ENCODE results near the gene ELMO1. TPM values are rescaled to one million over a fixed set of nuclear protein-coding genes. Genes with fewer than 3 reads are reported as not detected.

Gene ELMO1
- total and polyA plus RNA-seq, 4 donors: 10.1 to 183 (median 34.4) TPM

GRCh38 chr7:37150856-37151255 is 297.8 kb downstream of the ELMO1 start:
- H3K9ac ChIP-seq (ENCODE audit: insufficient read depth in 1 of 2, low read length in 2 of 2): no peak overlapping the region
- peaks cover 0 to 3% (median 0%) of the 10 kb centered on the region in 4 donors for H3K9me3 ChIP-seq (ENCODE audit: control insufficient read depth in 4 of 4, insufficient read depth in 3 of 4, low read length in 3 of 4)
- H3K27me3 ChIP-seq (ENCODE audit: control insufficient read depth in 3 of 3, insufficient read depth in 3 of 3, low read length in 2 of 3): no peaks in the 10 kb centered on the region
- DNase-seq (no peak), ATAC-seq (ENCODE audit: insufficient read depth, low FRiP score) (no peak)
- 88 to 93% methylated on average over 4 of the region's 4 CpGs for WGBS, 2 donors
- H3K36me3 ChIP-seq (ENCODE audit: control insufficient read depth in 4 of 4, insufficient read depth in 4 of 4, low read length in 4 of 4): peaks cover 0 to 4% (median 2%) of the 10 kb centered on the region in 4 donors
- TF ChIP-seq CTCF (IDR thresholded peaks at IDR 0.05; ENCODE audit: control extremely low read depth, extremely low read depth): no peak
- H3K4me3 ChIP-seq: no peak overlapping the region
- H3K27ac ChIP-seq (ENCODE audit: low read depth in 1 of 2, low read length in 1 of 2): no peak overlapping the region
- H3K4me1 ChIP-seq (ENCODE audit: control insufficient read depth in 5 of 5, insufficient read depth in 5 of 5, low read length in 5 of 5): peaks cover 0 to 7% (median 0%) of the 10 kb centered on the region in 5 donors

GRCh38 chr7:37150180-37150579 is 298.5 kb downstream of the ELMO1 start:
- Histone ChIP-seq H3K36me3 (ENCODE audit: control insufficient read depth in 4 of 4, insufficient read depth in 4 of 4, low read length in 4 of 4) (peaks cover 0 to 4% (median 2%) of the 10 kb centered on the region in 4 donors), H3K4me3 (no peak overlapping the region), H3K9ac (ENCODE audit: insufficient read depth in 1 of 2, low read length in 2 of 2) (no peak overlapping the region), H3K27me3 (ENCODE audit: control insufficient read depth in 3 of 3, insufficient read depth in 3 of 3, low read length in 2 of 3) (no peaks in the 10 kb centered on the region), H3K4me1 (ENCODE audit: control insufficient read depth in 5 of 5, insufficient read depth in 5 of 5, low read length in 5 of 5) (peaks cover 0 to 7% (median 0%) of the 10 kb centered on the region in 5 donors), H3K9me3 (ENCODE audit: control insufficient read depth in 4 of 4, insufficient read depth in 3 of 4, low read length in 3 of 4) (peaks cover 0 to 3% (median 0%) of the 10 kb centered on the region in 4 donors), H3K27ac (ENCODE audit: low read depth in 1 of 2, low read length in 1 of 2) (no peak overlapping the region)
- DNase-seq (no peak), ATAC-seq (ENCODE audit: insufficient read depth, low FRiP score) (no peak)
- TF ChIP-seq CTCF (IDR thresholded peaks at IDR 0.05; ENCODE audit: control extremely low read depth, extremely low read depth): no peak
- WGBS, 2 donors: 51 to 64% methylated on average over 4 of the region's 4 CpGs

- peaks cover 0 to 7% (median 0%) of the 10 kb centered on the region in 5 donors for H3K4me1 ChIP-seq (ENCODE audit: control insufficient read depth in 5 of 5, insufficient read depth in 5 of 5, low read length in 5 of 5)
- ATAC-seq (ENCODE audit: insufficient read depth, low FRiP score) (no peak), DNase-seq (peak in 2 of 3 donors; percentile 22 to 53)
Observed at GRCh38 chr7:37149773-37150124, 298.9 kb downstream of the ELMO1 start.

More at GRCh38 chr7:37149773-37150124, 298.9 kb downstream of the ELMO1 start:
- Histone ChIP-seq H3K27me3 (ENCODE audit: control insufficient read depth in 3 of 3, insufficient read depth in 3 of 3, low read length in 2 of 3) (no peaks in the 10 kb centered on the region), H3K9ac (ENCODE audit: insufficient read depth in 1 of 2, low read length in 2 of 2) (no peak overlapping the region), H3K36me3 (ENCODE audit: control insufficient read depth in 4 of 4, insufficient read depth in 4 of 4, low read length in 4 of 4) (peaks cover 0 to 4% (median 2%) of the 10 kb centered on the region in 4 donors), H3K4me3 (no peak overlapping the region), H3K9me3 (ENCODE audit: control insufficient read depth in 4 of 4, insufficient read depth in 3 of 4, low read length in 3 of 4) (peaks cover 0 to 3% (median 0%) of the 10 kb centered on the region in 4 donors), H3K27ac (ENCODE audit: low read depth in 1 of 2, low read length in 1 of 2) (no peak overlapping the region)
- no peak for TF ChIP-seq CTCF (IDR thresholded peaks at IDR 0.05; ENCODE audit: control extremely low read depth, extremely low read depth)

Measured in lung (tissue), 12 donors.